CD4-positive, CD25-positive, alpha-beta regulatory T cell (primary cell): ENCODE data around the gene WFDC1. TPM values are rescaled to one million over a fixed set of nuclear protein-coding genes. Genes with fewer than 3 reads are reported as not detected.

ENCODE experiments used
- ATAC-seq, 2 donors: fragments of 150-1000 bp; cut with Tn5 transposase; one replicate each; pipeline ENCODE4 v1.10.0; 2021; ENCODE audit warnings: low read depth in 2 of 2, moderate number of reproducible peaks in 2 of 2, moderate library complexity in 1 of 2
- DNase-seq, 3 donors: peaks; one replicate each; pipeline versions ENCODE4 v3.0.0 to v3.0.0-alpha.2; 2012 to 2022; ENCODE audit warnings: mixed read lengths in 1 of 3
- H3K27ac ChIP-seq: one replicate; pipeline ENCODE4 v1.7.0; 2013; ENCODE audit warnings: mild to moderate bottlenecking, low read length; ENCODE audit not compliant: insufficient read depth, poor library complexity, severe bottlenecking
- H3K27me3 ChIP-seq: one replicate; pipeline ENCODE4 v1.7.0; 2013; ENCODE audit warnings: low read length; ENCODE audit not compliant: control insufficient read depth, insufficient read depth
- H3K36me3 ChIP-seq: one replicate; pipeline ENCODE4 v1.7.0; 2013; ENCODE audit warnings: mild to moderate bottlenecking, low read length, moderate library complexity; ENCODE audit not compliant: control insufficient read depth, insufficient read depth
- H3K4me1 ChIP-seq: 2 replicates; pipeline ENCODE4 v1.7.0; 2013; ENCODE audit warnings: mild to moderate bottlenecking, low read length; ENCODE audit not compliant: insufficient read depth, control insufficient read depth, poor library complexity, severe bottlenecking
- H3K4me3 ChIP-seq: one replicate; pipeline ENCODE4 v1.7.0; 2013; ENCODE audit warnings: low read depth, mild to moderate bottlenecking, low read length, moderate library complexity
- H3K9me3 ChIP-seq, 2 experiments: 1 replicate in 1 of 2; 2 replicates in 1 of 2; pipeline ENCODE4 v1.7.0; 2013; ENCODE audit warnings: low read length in 2 of 2, mild to moderate bottlenecking in 1 of 2, moderate library complexity in 1 of 2; ENCODE audit not compliant: control insufficient read depth in 2 of 2
- H3K27ac Mint-ChIP-seq, 3 donors: one replicate each; pipeline ENCODE4 v1.8.0; 2020 to 2022; ENCODE audit warnings: mild to moderate bottlenecking in 3 of 3, mixed read lengths in 3 of 3, moderate library complexity in 2 of 3
- H3K27me3 Mint-ChIP-seq: one replicate; pipeline ENCODE4 v1.8.0; 2022; ENCODE audit warnings: mild to moderate bottlenecking, mixed read lengths
- H3K36me3 Mint-ChIP-seq: one replicate; pipeline ENCODE4 v1.8.0; 2020; ENCODE audit warnings: mixed read lengths
- H3K4me1 Mint-ChIP-seq, 4 donors: one replicate each; pipeline ENCODE4 v1.8.0; 2020 to 2022; ENCODE audit warnings: mixed read lengths in 4 of 4, mild to moderate bottlenecking in 1 of 4
- H3K4me3 Mint-ChIP-seq, 4 donors: one replicate each; pipeline ENCODE4 v1.8.0; 2020 to 2022; ENCODE audit warnings: mild to moderate bottlenecking in 4 of 4, mixed read lengths in 4 of 4, moderate library complexity in 3 of 4
- H3K9me3 Mint-ChIP-seq, 7 donors: one replicate each; pipeline ENCODE4 v1.8.0; 2020 to 2022; ENCODE audit warnings: mixed read lengths in 7 of 7, mild to moderate bottlenecking in 3 of 7, moderate library complexity in 2 of 7
- polyA plus RNA-seq, 4 donors: library from polyadenylated mRNA; unstranded; fragments of 300-500 nt; fragmentation: Illumina TruSeq; gene quantifications; one replicate each; pipeline ENCODE4 v1.2.3, GENCODE V29; 2021
- total RNA-seq: library from RNA; stranded (reverse); gene quantifications from one replicate; pipeline ENCODE4 v1.2.3, GENCODE V29; 2022

The WFDC1 gene, protein sequence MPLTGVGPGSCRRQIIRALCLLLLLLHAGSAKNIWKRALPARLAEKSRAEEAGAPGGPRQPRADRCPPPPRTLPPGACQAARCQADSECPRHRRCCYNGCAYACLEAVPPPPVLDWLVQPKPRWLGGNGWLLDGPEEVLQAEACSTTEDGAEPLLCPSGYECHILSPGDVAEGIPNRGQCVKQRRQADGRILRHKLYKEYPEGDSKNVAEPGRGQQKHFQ
- total RNA-seq (not detected), polyA plus RNA-seq (not detected)

DNA sequence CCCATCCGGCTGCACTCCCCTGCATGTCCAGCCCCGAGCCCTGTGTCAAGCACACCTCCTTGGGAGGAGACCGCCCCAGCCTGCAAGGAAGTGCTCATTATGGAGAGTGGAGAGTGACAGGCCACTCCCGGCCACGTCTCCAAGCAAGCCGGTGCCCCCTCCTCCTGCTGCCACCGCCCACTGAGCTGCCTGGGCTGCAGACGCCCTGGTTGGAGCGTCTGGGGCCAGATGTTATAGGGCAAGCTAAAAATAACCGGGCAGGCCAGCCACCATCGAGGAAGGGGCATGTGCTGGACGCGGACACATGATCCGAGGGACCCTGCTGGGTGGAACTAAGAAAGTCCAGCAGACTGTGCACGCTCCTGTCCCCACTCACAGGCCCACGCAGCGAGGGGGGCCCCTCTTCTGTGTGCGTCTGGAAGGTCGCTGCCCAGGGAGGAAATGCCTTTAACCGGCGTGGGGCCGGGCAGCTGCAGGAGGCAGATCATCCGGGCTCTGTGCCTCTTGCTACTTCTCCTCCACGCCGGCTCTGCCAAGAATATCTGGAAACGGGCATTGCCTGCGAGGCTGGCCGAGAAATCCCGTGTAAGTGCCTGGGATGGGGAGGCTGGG, at the start of gene WFDC1:
Gene WFDC1, plus strand, starts transcription at position 348 of the 612 bp plus-strand sequence. Its CDS starts 94 bp downstream, at position 442.
- H3K27me3 ChIP-seq: peaks cover 5% of the 10 kb centered on the region
- H3K27ac Mint-ChIP-seq: no peak within 1 kb of the TSS
- ATAC-seq (no peak), DNase-seq (no peak)
- no peaks in the 10 kb centered on the region for H3K9me3 ChIP-seq
- H3K4me3 Mint-ChIP-seq: peak within 1 kb of the TSS in 1 of 4 donors; percentile 7
- peaks cover 0 to 3% (median 0%) of the 10 kb centered on the region in 7 donors for H3K9me3 Mint-ChIP-seq
- H3K27ac ChIP-seq: no peak within 1 kb of the TSS
- H3K4me1 ChIP-seq: no peaks in the 10 kb centered on the region
- H3K36me3 Mint-ChIP-seq: no peaks in the 10 kb centered on the region
- H3K36me3 ChIP-seq: no peaks in the 10 kb centered on the region
- peaks cover 47% of the 10 kb centered on the region for H3K27me3 Mint-ChIP-seq
- peaks cover 0 to 10% (median 4%) of the 10 kb centered on the region in 4 donors for H3K4me1 Mint-ChIP-seq
- H3K4me3 ChIP-seq: no peak within 1 kb of the TSS

GRCh38 chr16:84245956-84246678, 48.6 kb upstream of the WFDC1 start:
- Mint-ChIP-seq H3K27ac (no peak overlapping the region), H3K4me3 (no peak overlapping the region), H3K27me3 (peaks cover 11% of the 10 kb centered on the region), H3K4me1 (no peaks in the 10 kb centered on the region), H3K9me3 (peaks cover 0 to 3% (median 0%) of the 10 kb centered on the region in 7 donors), H3K36me3 (no peaks in the 10 kb centered on the region)
- no peak overlapping the region for H3K27ac ChIP-seq
- H3K4me1 ChIP-seq: no peaks in the 10 kb centered on the region
- peaks cover 2% of the 10 kb centered on the region for H3K27me3 ChIP-seq
- no peak overlapping the region for H3K4me3 ChIP-seq
- ATAC-seq (no peak), DNase-seq (no peak)
- no peaks in the 10 kb centered on the region for H3K36me3 ChIP-seq
- H3K9me3 ChIP-seq: no peaks in the 10 kb centered on the region

DNA sequence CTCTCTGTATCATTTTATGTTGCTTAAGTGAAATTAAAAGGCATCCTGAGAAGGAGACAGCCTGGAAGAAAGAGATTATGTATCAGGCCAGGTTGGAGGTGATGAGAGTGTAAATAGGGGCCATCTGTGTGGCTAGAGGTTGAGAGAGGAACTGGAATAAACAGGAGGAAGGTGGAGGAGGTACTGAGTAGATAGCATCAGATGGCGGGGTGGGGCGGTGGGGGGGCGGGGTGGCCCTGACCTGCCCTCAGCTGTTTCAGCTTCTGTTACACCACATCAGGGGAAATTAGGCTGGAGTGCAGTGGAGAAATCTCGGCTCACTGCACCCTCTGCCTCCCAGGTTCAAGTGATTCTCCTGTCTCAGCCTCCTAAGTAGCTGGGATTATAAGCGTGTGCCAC, 48.0 kb upstream of the WFDC1 start:
- Histone ChIP-seq H3K36me3 (no peaks in the 10 kb centered on the region), H3K4me3 (no peak overlapping the region), H3K4me1 (no peaks in the 10 kb centered on the region), H3K9me3 (no peaks in the 10 kb centered on the region), H3K27me3 (peaks cover 2% of the 10 kb centered on the region), H3K27ac (no peak overlapping the region)
- no peaks in the 10 kb centered on the region for H3K36me3 Mint-ChIP-seq
- H3K4me1 Mint-ChIP-seq: no peaks in the 10 kb centered on the region
- no peak for DNase-seq
- peaks cover 6% of the 10 kb centered on the region for H3K27me3 Mint-ChIP-seq
- no peak overlapping the region for H3K4me3 Mint-ChIP-seq
- H3K27ac Mint-ChIP-seq: no peak overlapping the region
- no peak for ATAC-seq
- peaks cover 0 to 3% (median 0%) of the 10 kb centered on the region in 7 donors for H3K9me3 Mint-ChIP-seq

DNA sequence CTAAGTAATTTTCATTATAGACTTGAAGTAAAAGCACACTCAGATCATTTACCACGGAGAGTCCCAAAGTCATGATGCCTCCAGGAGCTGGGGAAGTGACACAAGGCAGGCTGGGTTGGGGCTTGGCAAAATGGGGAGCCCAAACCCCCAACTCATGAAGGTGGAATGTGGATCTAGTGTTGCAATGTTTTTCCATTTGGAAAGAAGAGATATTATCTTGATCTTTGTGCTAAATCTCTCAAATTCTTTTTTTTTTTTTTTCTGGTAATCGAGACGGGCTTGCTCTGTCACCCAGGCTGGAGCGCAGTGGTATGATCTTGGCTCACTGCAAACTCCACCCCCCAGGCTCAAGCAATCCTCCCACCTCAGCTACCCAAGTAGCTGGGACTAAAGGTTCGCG, 47.3 kb upstream of the WFDC1 start:
- no peaks in the 10 kb centered on the region for H3K36me3 Mint-ChIP-seq
- peaks cover 0 to 2% (median 0%) of the 10 kb centered on the region in 7 donors for H3K9me3 Mint-ChIP-seq
- no peaks in the 10 kb centered on the region for H3K4me1 Mint-ChIP-seq
- H3K27ac Mint-ChIP-seq: no peak overlapping the region
- no peak overlapping the region for H3K27ac ChIP-seq
- ATAC-seq (no peak), DNase-seq (no peak)
- no peaks in the 10 kb centered on the region for H3K9me3 ChIP-seq
- H3K4me1 ChIP-seq: no peaks in the 10 kb centered on the region
- peaks cover 2% of the 10 kb centered on the region for H3K27me3 ChIP-seq
- H3K4me3 ChIP-seq: no peak overlapping the region
- H3K27me3 Mint-ChIP-seq: peaks cover 4% of the 10 kb centered on the region
- H3K4me3 Mint-ChIP-seq: no peak overlapping the region
- no peaks in the 10 kb centered on the region for H3K36me3 ChIP-seq

DNA sequence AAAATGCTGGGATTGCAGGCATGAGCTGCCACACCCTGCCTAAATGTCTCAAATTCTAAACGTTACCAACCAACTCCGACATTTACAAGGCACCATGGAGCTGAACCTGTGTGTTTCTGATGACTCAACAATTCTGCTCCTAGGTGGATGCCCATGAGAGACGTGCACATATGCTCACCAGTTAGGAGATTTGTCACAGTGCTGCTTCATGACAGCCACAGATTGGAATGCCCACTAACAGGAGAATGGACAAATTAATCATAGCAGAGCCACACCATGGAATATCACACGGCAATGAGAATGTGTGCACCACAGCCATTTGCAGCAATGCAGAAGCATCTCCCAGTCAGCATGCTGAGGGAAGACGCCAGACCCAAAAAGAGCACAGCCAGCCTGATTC, 46.8 kb upstream of the WFDC1 start:
- H3K36me3 Mint-ChIP-seq: no peaks in the 10 kb centered on the region
- no peaks in the 10 kb centered on the region for H3K27me3 ChIP-seq
- ATAC-seq (no peak), DNase-seq (no peak)
- H3K27ac Mint-ChIP-seq: no peak overlapping the region
- H3K27me3 Mint-ChIP-seq: peaks cover 4% of the 10 kb centered on the region
- H3K27ac ChIP-seq: no peak overlapping the region
- H3K4me3 Mint-ChIP-seq: no peak overlapping the region
- H3K9me3 ChIP-seq: no peaks in the 10 kb centered on the region
- H3K36me3 ChIP-seq: no peaks in the 10 kb centered on the region
- H3K4me1 Mint-ChIP-seq: no peaks in the 10 kb centered on the region
- no peak overlapping the region for H3K4me3 ChIP-seq
- no peaks in the 10 kb centered on the region for H3K4me1 ChIP-seq
- H3K9me3 Mint-ChIP-seq: peaks cover 0 to 2% (median 0%) of the 10 kb centered on the region in 7 donors

DNA sequence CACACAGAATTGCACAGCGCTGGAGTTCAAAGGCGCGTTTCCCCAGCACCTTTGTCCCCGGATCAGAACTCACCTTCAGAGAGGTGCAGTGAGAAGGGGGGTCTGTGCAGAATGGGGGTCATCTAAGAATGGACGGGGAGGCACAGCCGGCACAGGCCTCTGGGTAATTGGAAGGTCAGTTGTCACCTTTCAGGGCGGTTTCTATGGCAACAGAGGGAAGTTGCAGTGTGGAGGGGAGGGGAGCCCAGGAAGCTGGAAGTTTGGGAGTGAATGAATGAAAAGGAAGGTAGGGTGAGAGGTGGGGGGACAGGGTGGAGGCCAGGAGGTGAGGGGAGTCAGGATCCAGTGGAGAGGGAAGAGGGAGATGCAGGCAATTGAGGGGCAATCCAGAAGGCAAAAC, 42.5 kb upstream of the WFDC1 start:
- peaks cover 5% of the 10 kb centered on the region for H3K27me3 Mint-ChIP-seq
- no peaks in the 10 kb centered on the region for H3K4me1 ChIP-seq

DNA sequence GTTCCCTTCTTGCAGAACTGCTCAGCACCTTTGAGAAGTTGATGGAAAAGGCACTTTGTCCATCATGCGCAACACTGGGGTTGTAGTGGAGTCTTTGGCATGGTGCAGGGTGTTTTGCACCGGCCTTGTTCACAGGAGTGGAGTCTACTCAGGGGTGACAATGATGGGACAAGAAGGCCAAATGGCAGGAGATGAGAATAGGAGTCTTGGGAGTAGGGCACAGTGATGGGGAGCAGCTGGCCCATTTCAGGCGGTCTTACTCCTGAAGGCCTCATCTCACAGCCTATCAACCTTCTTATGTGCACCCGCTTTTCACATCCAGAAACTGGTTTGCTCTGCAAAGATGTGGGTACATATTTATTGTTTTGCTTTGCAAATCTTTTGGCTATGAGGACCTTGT, 41.5 kb upstream of the WFDC1 start:
- Histone ChIP-seq H3K27ac (no peak overlapping the region), H3K27me3 (no peaks in the 10 kb centered on the region), H3K4me1 (no peaks in the 10 kb centered on the region), H3K36me3 (no peaks in the 10 kb centered on the region), H3K9me3 (no peaks in the 10 kb centered on the region), H3K4me3 (no peak overlapping the region)
- Mint-ChIP-seq H3K4me3 (no peak overlapping the region), H3K4me1 (no peaks in the 10 kb centered on the region), H3K27ac (no peak overlapping the region), H3K36me3 (no peaks in the 10 kb centered on the region), H3K27me3 (peaks cover 10% of the 10 kb centered on the region), H3K9me3 (peaks cover 0 to 2% (median 0%) of the 10 kb centered on the region in 7 donors)
- ATAC-seq: no peak
- DNase-seq: no peak

More for the DNA sequence above, 42.5 kb upstream of the WFDC1 start:
- H3K27me3 ChIP-seq: no peaks in the 10 kb centered on the region
- Mint-ChIP-seq H3K36me3 (no peaks in the 10 kb centered on the region), H3K27ac (no peak overlapping the region), H3K9me3 (peaks cover 0 to 2% (median 0%) of the 10 kb centered on the region in 7 donors), H3K4me3 (no peak overlapping the region), H3K4me1 (no peaks in the 10 kb centered on the region)
- no peak overlapping the region for H3K27ac ChIP-seq
- ATAC-seq: no peak
- no peak for DNase-seq
- no peaks in the 10 kb centered on the region for H3K36me3 ChIP-seq
- H3K4me3 ChIP-seq: no peak overlapping the region
- H3K9me3 ChIP-seq: no peaks in the 10 kb centered on the region
